ELR (cell line): ENCODE data around the gene AGAP1.

Source experiments
- DNase-seq: peaks from one replicate; pipeline ENCODE4 v3.0.0-alpha.2; 2015; ENCODE audit warnings: low read depth

AGAP1 gene

DNA sequence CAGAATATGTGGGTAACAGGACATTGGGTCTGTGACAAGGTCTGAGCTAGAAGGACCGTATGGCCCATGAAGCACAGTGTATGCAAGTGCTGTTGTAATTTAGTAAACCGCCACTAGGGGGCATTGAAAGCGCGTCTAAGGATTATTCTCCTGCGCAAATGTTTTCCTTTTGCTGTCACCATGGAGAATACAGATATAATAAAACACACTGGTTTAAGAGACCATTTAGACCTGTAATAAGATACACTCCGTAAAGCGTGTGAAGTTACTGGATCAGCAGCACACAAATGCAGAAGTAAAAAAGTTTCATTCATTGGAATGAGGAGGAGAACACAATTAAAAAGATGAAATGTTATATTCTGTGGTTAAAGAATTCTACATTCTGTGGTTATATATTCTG, 272.4 kb downstream of the AGAP1 start:
- DNase-seq, result peak; percentile 80

DNA sequence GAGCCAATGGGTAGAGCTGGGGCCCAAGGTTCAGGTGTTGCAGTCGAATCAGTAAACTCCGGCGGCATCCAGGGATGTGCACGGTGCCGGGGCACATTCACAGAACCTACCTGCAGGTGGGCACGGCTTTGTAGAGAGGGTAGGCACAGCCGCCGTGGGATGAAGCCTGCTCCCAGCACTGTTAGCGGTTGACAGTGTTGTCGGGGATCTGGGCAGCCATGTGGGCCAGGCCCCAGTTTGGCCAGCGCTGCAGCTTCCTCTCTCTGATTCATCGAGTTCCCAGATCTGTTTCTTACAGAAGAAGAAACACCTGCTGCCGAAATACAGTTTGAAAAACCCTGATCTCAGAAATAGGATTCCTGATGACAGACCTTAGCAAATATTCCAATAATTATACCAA, 274.8 kb downstream of the AGAP1 start:
- no peak for DNase-seq

DNA sequence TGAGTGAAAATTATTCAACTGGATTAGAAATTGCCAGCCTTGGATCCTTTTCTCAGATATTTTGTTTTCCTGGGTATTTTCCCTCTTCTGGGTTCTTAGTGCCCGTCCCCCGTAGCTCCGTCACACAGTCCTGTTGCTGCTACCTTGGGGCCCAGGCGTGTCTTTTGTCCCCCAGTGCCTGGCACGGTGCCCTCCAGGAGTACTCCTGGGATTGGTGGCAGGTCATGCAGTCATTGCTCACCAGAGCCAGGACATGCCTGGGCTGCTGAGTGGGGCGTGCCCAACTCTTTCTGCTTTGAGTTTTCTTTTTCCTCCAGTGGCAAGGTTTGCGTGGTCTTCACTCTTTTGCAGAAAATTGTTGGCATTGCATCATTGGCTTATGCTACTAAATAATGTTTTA, 275.2 kb downstream of the AGAP1 start:
- no peak for DNase-seq

DNA sequence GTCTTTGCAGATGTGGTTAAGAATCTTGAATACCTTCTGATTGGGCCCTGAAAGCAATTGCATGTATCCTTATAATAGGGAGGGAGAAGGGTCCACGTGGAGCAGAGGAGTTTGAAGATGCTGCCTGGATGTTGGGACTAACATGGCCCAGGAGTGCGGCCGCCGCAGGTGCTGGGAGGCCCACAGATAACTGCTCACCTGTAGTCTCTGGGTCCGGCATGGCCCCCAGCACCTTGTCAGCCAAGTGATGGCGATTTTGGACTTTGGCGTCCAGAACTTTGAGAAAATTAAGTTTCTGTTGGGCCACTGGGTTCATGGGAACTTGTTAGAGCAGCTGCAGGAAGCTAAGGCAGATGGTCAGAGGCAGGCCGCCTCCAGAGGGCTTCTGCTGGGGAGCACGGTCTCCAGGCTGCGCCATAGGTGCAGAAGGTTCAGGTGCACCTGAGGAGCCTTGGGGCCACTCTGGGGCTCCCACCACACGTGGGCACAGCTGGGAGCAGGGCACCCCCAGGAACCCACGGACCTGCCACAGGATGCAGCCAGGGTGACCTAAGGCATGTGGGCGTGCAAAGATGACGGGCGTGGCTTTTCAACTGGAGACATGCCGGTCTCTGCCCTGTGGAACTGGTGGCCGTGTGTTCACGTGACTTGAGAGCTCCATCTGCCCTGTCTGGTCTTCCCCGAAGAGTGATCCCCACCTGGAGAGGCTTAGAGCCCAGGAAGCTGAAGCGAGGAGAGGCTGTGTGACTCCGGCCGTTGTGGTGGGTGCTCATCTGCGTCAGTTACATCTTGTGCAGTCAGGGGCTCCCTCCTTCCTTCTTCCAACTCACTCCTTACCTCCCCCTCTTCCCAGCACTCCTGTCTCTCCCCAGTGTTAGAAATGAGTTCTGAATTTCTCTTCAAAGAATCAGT, 277.3 kb downstream of the AGAP1 start:
- no peak for DNase-seq

DNA sequence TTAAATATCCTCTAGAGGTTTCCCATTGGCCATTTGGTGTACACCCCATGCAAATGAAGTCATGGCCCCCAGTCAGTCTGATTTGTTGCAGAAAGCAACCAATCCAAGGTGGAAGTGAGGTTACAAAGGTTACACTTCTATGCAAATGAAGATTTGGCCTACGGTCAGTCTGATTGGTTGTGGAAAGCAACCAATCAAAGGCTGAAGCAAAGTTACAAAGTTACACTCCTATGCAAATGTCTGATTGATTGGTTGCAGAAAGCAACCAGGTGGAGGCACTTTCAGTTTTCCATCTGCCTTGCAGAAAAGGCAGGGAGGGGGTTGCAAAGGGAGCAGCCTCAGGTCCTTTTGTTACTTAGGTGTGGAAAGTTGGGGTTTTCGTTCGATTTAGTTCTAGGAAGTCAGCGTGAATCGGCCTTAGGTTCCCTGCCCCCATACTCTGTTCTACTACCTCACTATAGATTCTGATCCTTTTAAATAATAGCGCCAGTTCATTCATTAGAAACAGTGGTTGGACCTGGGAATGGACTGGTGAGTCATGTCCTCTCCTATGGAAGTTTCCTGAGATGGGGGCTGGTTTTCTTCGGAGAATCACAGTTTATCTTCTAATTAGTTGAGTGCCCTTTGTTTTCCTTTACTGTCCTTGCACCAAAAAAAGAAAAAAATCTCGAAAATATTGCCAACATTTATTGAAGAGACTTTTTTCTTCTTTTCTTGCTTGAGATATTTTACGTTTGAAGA, 279.5 kb downstream of the AGAP1 start:
- DNase-seq, result no peak

DNA sequence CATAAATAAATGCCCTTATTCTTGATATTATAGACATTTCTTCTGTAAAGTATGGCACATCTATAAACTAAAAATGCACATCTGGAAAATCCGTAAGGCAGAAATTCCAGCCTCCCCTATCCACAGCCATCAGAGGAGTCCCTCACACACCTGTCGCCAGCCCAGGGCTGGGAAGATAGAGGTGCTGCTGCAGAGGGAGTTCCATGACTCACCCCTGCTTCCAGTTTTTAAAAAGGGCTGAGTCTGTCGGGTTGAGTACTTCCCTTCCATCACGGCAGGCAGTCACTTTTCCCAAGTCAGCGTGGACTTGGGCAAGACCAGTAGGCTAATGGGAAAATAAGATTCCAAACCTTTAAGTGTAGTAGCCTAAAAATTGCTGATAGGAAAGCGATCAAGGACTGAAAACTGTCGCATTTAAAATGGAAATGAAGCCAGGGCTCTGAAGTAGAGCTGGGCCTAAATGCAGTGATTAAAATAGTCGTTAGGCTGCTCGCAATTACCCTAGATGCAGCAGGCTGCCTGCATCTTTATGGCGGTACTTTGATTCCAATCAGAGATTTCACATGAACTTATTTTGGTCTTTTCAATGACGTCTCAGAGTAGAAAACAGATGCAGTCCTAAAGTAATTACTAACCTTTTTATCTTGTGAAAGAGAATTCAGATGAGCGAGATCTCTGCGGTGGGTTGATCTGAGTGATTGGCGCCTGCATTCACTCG, 280.5 kb downstream of the AGAP1 start:
- no peak for DNase-seq

DNA sequence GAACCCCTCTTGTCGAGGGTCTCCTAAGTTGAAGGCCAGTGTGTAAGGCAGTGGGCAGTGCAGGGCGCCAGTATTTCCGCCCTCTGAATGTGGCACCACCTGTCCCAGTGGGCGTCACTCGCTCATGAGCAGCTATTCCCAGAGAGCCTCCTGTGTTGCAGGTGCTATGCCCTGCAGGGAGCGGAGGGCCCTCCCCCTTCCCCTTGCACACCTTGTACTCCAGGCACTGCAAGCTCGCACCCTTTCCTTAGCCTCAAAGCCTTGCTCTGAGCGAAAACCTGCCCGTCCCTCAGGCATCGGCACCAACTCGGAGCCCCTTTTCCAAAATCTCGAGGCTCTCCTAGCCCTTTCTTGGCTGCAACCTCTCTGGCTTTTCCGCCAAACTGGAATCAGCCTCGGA, 282.7 kb downstream of the AGAP1 start:
- DNase-seq, result no peak

DNA sequence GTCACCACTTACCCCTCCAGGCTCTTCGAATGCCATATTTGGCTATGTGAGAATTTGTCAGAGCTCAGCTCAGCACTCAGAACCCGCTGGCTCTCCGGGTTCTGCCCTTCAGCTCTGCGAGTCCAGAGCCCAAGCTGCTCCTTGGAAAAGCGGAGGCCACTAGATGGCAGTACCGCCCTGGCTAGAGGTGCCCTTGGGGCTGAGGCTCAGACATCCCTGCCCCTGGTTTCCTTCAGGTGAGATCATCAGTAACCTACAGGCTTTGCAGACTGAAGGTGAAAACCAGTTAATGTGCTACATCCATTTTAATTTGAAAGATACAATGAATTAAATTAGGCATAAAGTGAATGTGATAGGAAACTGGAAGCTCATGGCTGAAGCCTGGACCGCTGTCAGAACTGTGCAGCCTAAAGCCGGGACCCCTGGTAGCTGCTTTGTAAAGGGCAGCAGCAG, 285.6 kb downstream of the AGAP1 start:
- peak; percentile 79 for DNase-seq

DNA sequence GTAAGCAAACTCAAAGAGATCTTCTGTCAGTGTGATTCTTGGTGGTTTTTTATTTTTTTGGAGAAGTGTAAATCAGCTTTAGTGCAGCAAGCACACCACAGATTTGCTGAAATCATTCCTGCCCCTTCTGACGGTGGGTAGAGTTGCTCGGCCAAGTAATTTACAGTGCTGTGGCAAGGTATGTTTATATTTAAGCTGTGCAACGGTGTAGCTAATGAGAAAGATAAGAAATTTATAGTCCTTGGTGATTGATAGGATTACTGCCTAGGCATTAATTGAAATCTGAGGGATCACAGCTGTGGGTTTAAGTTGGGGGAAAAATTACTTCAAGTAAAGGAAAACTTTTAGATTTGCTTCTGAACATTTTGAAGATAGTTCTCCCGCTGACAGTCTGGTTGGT, 286.6 kb downstream of the AGAP1 start:
- DNase-seq, result no peak

DNA sequence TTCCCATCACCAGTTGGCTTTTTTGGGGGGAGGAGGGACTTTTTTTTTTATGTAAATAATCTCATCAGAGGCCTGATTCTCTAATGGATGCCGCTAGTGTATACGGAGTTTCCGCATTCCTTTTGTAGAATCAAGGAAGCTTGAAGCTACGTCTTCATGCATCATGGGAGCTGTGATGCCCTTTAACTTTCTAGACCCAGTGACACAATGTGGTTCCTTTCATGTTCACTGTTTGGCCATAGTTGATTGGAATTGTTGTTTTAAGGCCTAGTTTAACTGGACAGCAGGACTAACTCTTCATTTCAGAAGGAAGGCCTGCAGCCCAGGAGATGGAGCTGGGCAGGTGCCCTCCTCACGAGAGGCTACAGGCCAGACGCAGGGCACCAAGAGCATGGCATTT, 287.9 kb downstream of the AGAP1 start:
- no peak for DNase-seq

DNA sequence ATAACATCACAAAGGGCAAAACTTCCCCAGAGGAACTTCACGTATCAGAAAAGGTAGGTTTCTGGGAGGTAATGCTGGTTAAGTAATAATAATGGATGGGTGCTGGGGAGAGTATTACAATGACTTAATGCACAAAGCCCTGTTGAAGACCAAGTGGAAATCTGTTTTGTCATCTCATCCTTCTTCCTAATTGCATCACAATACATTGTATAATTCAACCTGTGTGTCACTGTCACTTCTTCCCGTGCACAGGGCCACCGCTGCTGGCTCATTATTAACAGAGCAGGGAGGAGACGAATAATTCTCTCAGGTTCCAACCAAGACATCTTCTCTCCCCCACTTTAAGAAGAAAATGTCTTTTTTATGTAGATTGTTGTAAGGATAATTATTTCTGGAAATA, 290.9 kb downstream of the AGAP1 start:
- no peak for DNase-seq

DNA sequence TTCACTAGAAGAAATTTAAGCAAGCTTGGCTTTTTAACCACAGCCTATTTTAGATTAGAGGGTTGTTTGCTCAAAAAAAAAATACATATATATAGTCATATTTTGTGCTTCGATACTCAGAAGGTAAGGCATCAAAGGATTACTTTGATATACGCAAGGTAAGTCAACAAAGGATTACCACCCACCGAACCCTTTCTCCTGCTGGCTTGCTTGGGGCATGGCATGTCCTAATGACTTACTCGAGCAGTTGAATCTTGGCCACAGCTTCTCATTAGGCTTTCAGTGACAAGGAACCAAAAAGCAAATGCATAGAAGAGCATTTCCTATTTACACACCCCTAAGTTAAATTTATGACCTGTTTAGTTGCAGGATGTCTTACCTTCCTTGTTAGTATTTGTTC, 295.7 kb downstream of the AGAP1 start:
- no peak for DNase-seq

DNA sequence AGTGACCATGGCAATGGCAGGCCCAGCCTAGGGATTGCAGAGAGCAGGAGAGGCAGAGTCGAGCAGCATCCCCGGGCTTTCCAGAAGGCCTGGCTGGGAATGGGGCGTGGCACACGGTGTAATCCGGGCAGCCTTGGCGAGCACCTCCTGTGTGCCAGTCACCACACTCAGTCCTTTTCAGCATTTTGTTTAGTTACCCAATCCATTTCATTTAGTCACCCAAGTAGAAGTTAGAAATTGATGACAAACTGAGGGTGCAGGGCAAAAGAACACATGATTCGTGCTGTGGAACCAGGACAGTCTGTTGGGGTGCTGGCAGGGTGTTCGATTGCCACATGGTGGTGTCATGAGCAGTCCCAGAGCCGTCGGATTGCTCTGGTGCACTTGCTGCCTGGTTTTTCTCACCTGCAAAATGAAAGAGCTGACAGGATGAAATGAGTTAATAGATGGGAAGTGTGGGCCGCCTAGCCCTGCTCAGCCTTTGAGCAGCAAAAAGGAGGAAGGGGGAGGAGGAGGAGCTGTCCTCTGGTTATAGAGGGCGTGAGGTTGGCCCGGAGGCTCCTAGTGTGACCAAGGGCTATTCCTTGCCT, 299.4 kb downstream of the AGAP1 start:
- peak; percentile 45 for DNase-seq

DNA sequence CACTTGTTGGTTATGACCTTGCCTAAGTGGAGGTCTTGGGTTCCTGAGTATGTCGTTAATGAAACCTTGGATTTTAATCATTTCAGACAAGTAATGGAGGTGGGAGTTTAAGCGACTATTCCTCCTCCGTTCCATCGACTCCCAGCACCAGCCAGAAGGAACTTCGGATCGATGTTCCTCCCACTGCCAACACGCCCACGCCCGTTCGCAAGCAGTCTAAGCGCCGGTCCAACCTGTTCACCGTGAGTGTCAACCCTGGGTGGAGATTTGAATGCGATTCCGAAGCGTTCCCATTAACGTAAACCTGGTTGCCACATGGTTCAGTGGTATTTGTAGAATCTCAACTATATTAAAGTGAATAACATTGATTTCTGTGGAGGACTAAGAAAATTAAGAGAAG, 305.4 kb downstream of the AGAP1 start:
- no peak for DNase-seq

DNA sequence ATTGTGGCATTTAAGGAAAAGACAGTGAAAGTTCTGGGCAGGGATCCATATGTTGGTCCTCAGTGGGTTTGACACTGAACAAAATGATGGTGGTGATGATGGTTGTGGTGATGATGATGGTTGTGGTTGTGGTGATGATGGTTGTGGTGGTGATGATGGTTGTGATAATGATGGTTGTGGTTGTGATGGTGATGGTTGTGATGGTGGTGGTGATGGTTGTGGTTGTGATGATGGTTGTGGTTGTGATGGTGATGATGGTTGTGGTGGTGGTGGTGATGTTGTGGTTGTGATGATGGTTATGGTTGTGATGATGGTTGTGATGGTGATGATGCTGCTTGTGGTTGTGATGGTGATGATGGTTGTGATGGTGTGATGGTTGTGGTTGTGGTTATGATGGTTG, 308.7 kb downstream of the AGAP1 start:
- no peak for DNase-seq

DNA sequence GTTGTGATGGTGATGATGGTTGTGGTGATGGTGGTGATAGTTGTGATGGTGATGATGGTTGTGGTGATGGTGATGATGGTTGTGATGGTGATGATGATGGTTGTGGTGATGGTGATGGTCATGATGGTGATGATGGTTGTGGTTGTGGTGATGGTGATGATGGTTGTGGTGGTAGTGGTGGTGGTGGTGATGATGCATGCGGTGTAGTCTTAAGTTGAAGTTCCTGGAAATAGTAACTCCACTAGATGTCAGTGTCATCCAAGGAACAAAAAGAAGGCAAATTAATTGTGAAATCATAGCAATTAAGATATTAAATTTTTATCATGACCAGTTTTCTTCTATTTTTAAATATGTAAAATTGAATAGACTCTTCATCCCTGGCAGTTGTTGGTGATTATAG, 309.2 kb downstream of the AGAP1 start:
- no peak for DNase-seq

DNA sequence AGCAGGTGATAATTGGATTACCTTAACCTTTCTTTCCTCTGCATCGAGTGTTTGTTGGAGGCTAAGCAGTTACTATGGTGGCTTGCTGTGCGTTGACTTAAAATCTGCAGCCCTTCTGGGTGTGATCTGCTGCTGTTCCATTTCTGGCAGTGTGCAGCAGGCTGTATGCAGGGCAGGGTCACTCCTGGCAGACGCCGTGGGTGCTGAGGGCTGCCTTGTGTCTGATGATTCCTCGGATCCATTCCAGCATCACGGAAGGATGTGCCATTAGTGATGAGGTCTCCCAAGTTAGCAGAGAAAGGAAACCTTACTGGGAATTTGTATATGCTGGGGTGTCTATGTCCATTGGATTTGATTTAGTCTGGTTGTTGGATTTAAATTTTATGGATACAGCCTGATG, 310.8 kb downstream of the AGAP1 start:
- DNase-seq, result no peak

DNA sequence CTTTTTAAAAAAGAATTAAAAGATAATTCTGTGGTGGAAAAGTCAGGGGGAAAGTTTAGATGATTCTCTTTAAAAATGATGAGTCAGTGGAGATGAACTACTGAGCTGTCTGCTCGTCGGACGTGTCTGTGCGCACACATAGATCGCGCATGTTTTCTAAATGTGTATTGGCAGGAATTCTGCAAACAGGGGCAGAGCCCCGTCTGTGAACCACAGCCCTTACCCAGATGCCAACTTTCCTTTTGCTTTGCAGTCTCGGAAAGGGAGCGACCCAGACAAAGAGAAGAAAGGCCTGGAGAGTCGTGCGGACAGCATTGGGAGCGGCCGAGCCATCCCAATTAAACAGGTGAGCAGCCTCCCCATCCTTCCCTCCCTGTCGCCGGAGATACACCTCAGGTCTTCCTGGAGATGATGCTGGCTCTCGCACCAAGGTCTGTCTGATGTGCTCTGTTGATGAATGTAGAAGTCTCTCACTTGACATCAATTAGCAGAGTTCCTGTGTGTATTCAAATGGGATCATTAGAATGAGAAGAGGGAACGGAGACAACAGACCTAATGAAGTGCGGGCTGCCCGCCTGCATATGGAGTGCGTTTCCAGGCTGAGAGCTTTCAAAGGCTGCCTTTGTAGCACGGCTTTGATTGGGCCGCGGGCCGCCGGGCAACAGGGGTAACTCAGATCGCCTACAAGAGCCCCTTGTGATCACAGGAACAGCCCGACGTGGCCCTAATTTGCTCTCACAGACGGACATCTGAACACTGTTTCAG, 313.3 kb downstream of the AGAP1 start:
- no peak for DNase-seq

DNA sequence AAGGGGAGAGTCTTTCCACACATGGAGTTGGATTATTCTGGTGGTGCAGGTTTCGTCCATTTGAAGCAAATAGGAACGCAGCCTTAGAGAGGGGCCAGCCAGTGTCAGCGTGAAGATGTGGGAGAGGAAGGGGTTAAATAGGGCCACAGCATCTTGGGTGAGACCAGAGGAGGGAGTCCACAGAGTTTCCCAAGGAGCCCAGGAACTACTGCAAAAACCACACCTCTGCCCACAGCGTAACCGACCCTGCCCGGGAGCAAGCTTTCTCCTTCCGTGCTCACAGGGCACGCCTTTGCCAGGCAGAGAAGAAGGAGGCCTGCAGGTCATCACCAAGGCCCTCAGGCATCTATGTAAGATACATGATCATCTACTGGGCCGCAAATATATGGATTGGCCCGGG, 314.5 kb downstream of the AGAP1 start:
- DNase-seq, result no peak

DNA sequence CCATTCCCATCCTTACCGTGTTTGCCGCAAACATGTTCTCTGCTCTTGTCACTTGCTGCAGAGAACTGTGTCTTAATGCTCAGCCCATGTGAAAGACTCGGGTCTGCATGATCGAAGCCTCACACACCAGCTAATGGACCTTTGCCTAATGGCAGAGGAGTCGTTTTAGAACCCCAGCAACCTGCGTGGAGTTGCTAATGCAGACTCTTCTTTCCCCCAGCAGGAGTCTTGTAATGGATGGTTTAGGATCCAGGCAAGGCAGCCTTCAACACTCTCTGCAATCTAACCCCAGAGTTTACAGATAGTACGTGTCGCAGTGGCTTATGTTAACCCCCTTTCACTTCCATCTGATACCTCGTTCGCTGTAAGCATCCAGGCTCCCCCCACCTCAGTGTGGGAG, 316.4 kb downstream of the AGAP1 start:
- DNase-seq, result no peak

DNA sequence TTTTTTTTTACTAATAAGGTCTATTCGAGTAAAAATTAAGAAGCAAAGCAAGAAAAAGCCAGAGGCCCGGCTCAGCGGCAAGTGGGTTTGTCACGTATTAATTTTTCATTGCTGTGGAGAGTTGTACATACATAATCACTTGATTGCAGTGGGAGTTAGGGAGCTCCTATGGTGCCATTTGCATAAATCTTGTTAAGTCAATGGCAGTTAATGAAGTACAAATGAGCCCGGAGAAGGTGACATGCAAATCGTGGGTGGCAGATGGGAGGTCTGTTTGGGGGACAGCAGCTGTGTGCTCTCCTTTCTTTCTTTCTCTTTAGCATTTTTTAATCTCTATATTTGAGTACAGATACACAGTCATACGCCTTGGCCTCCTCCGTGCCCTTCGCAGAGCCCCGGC, 317.0 kb downstream of the AGAP1 start:
- no peak for DNase-seq
